Natural killer cell (primary cell): ENCODE data around the gene RALGPS2. TPM values are rescaled to one million over a fixed set of nuclear protein-coding genes. Genes with fewer than 3 reads are reported as not detected.

Source experiments
- ATAC-seq, 3 donors: fragments of 150-1000 bp in 2 of 3; fragments of 200-7000 bp in 1 of 3; cut with Tn5 transposase; 1 replicate in 1 of 3; 2 replicates in 2 of 3; pipeline ENCODE4 v1.10.0; 2021; ENCODE audit warnings: mild to moderate bottlenecking in 2 of 3, moderate library complexity in 2 of 3
- DNase-seq, 2 donors: peaks; one replicate each; pipeline versions ENCODE4 v3.0.0 to v3.0.0-alpha.2; 2013 to 2021; ENCODE audit warnings: mixed read lengths in 1 of 2
- H3K27ac ChIP-seq: one replicate; pipeline ENCODE4 v1.5.1; 2013; ENCODE audit warnings: mild to moderate bottlenecking, low read length
- H3K27me3 ChIP-seq: one replicate; pipeline ENCODE4 v1.6.1; 2013; ENCODE audit warnings: low read length; ENCODE audit not compliant: control insufficient read depth, insufficient read depth
- H3K36me3 ChIP-seq: one replicate; pipeline ENCODE4 v1.6.1; 2013; ENCODE audit warnings: low read length; ENCODE audit not compliant: control insufficient read depth, insufficient read depth
- H3K4me1 ChIP-seq: one replicate; pipeline ENCODE4 v1.6.1; 2013; ENCODE audit warnings: low read length; ENCODE audit not compliant: control insufficient read depth, insufficient read depth
- H3K4me3 ChIP-seq: one replicate; pipeline ENCODE4 v1.5.1; 2013; ENCODE audit warnings: low read length
- H3K9me3 ChIP-seq: one replicate; pipeline ENCODE4 v1.6.1; 2013; ENCODE audit warnings: low read length; ENCODE audit not compliant: control insufficient read depth, insufficient read depth
- H3K27ac Mint-ChIP-seq, 2 donors: one replicate each; pipeline ENCODE4 v1.8.0; 2022; ENCODE audit warnings: mild to moderate bottlenecking in 2 of 2, mixed read lengths in 2 of 2, moderate library complexity in 1 of 2
- H3K27me3 Mint-ChIP-seq, 2 donors: one replicate each; pipeline ENCODE4 v1.8.0; 2022; ENCODE audit warnings: low read depth in 2 of 2, mixed read lengths in 2 of 2
- H3K36me3 Mint-ChIP-seq: one replicate; pipeline ENCODE4 v1.8.0; 2022; ENCODE audit warnings: mixed read lengths
- H3K4me1 Mint-ChIP-seq, 2 donors: one replicate each; pipeline ENCODE4 v1.8.0; 2022; ENCODE audit warnings: mixed read lengths in 2 of 2
- H3K4me3 Mint-ChIP-seq: one replicate; pipeline ENCODE4 v1.8.0; 2022; ENCODE audit warnings: mild to moderate bottlenecking, moderate library complexity, mixed read lengths
- H3K9me3 Mint-ChIP-seq, 2 donors: one replicate each; pipeline ENCODE4 v1.8.0; 2022; ENCODE audit warnings: mixed read lengths in 2 of 2
- CTCF ChIP-seq: fragments of 200-600 bp; IDR thresholded peaks from one replicate; pipeline ENCODE4 v1.8.0; 2022; ENCODE audit warnings: antibody characterized with exemption
- WGBS: methylation state at CpG from one replicate; pipeline ENCODE4 v1.1.7; 2013; ENCODE audit warnings: missing lambda C conversion rate; ENCODE audit not compliant: insufficient coverage; 5-methylcytosine and 5-hydroxymethylcytosine counted together
- intact Hi-C: fragments of 100-400 bp; cut with micrococcal nuclease; formaldehyde crosslinking; loops from one replicate; pipeline ENCODE4 v1.14.2; 2022
- total RNA-seq, 4 donors: library from RNA; stranded (reverse); fragments of 120-200 nt in 1 of 4; gene quantifications; one replicate each; pipeline versions ENCODE4 v1.2.3 to v1.2.4, GENCODE V29; 2013 to 2022

The RALGPS2 gene
- total RNA-seq, 3 donors from 2014 or later (not counting 1 experiment from before 2014, with no cell fraction given) = 11.1 to 12.4 (median 11.8) TPM

GRCh38 chr1:178961868-178962267, 236.8 kb downstream of the RALGPS2 start:
- H3K27ac ChIP-seq = no peak overlapping the region
- H3K27ac Mint-ChIP-seq = no peak overlapping the region
- ATAC-seq = no peak
- H3K36me3 ChIP-seq = no peaks in the 10 kb centered on the region
- no peaks in the 10 kb centered on the region for H3K4me1 Mint-ChIP-seq
- no peaks in the 10 kb centered on the region for H3K36me3 Mint-ChIP-seq
- TF ChIP-seq CTCF = no peak
- DNase-seq = no peak
- no peaks in the 10 kb centered on the region for H3K4me1 ChIP-seq
- H3K4me3 ChIP-seq = no peak overlapping the region
- no peak overlapping the region for H3K4me3 Mint-ChIP-seq
- H3K27me3 ChIP-seq = no peaks in the 10 kb centered on the region
- no peaks in the 10 kb centered on the region for H3K9me3 Mint-ChIP-seq
- WGBS = 81% methylated on average over 3 of the region's 3 CpGs
- peaks cover 0 to 2% of the 10 kb centered on the region in 2 donors for H3K27me3 Mint-ChIP-seq
- intact Hi-C loops = no loop called here
- H3K9me3 ChIP-seq = peaks cover 3% of the 10 kb centered on the region

GRCh38 chr1:178962853-178963711, 238.0 kb downstream of the RALGPS2 start:
- DNase-seq = no peak
- H3K4me1 Mint-ChIP-seq = no peaks in the 10 kb centered on the region
- WGBS = 84% methylated on average over 10 of the region's 10 CpGs

GRCh38 chr1:178964469-178965330, 239.7 kb downstream of the RALGPS2 start:
- DNase-seq (no peak), ATAC-seq (no peak)
- Histone ChIP-seq H3K27me3 (no peaks in the 10 kb centered on the region), H3K36me3 (no peaks in the 10 kb centered on the region), H3K4me1 (no peaks in the 10 kb centered on the region), H3K27ac (no peak overlapping the region), H3K4me3 (no peak overlapping the region), H3K9me3 (peaks cover 3% of the 10 kb centered on the region)
- no peak overlapping the region for H3K4me3 Mint-ChIP-seq
- intact Hi-C loops = no loop called here
- 75% methylated on average over 7 of the region's 8 CpGs for WGBS
- H3K9me3 Mint-ChIP-seq = no peaks in the 10 kb centered on the region
- no peak for TF ChIP-seq CTCF
- H3K27me3 Mint-ChIP-seq = peaks cover 0 to 5% of the 10 kb centered on the region in 2 donors
- H3K27ac Mint-ChIP-seq = no peak overlapping the region
- no peaks in the 10 kb centered on the region for H3K4me1 Mint-ChIP-seq
- H3K36me3 Mint-ChIP-seq = no peaks in the 10 kb centered on the region

More at GRCh38 chr1:178962853-178963711, 238.0 kb downstream of the RALGPS2 start:
- H3K4me3 Mint-ChIP-seq = no peak overlapping the region
- no peak for TF ChIP-seq CTCF
- H3K4me3 ChIP-seq = no peak overlapping the region
- H3K4me1 ChIP-seq = no peaks in the 10 kb centered on the region
- no peaks in the 10 kb centered on the region for H3K9me3 Mint-ChIP-seq
- intact Hi-C loops = no loop called here
- peaks cover 3% of the 10 kb centered on the region for H3K9me3 ChIP-seq
- no peaks in the 10 kb centered on the region for H3K27me3 ChIP-seq
- H3K27ac Mint-ChIP-seq = no peak overlapping the region
- ATAC-seq = no peak
- H3K36me3 ChIP-seq = no peaks in the 10 kb centered on the region
- H3K27ac ChIP-seq = no peak overlapping the region
- no peaks in the 10 kb centered on the region for H3K36me3 Mint-ChIP-seq
- H3K27me3 Mint-ChIP-seq = peaks cover 0 to 2% of the 10 kb centered on the region in 2 donors
